HUES64 (cell line): ENCODE data around the gene RNF225.
A peak's percentile ranks its signal among the peaks of the same experiment; 100 is the strongest.

Experiments used
- H3K27ac ChIP-seq: 2 replicates; pipeline ENCODE4 v1.7.0; 2013; ENCODE audit warnings: low read depth, low read length, inconsistent platforms
- H3K27me3 ChIP-seq: 2 replicates; pipeline ENCODE4 v1.6.1; 2013; ENCODE audit warnings: mild to moderate bottlenecking, low read length; ENCODE audit not compliant: insufficient read depth
- H3K36me3 ChIP-seq: 2 replicates; pipeline ENCODE4 v1.6.1; 2013; ENCODE audit warnings: mild to moderate bottlenecking, low read length; ENCODE audit not compliant: insufficient read depth
- H3K4me1 ChIP-seq: 2 replicates; pipeline ENCODE4 v1.6.1; 2013; ENCODE audit warnings: mild to moderate bottlenecking, low read length, moderate library complexity; ENCODE audit not compliant: insufficient read depth
- H3K4me3 ChIP-seq: 2 replicates; pipeline ENCODE4 v1.5.1; 2013; ENCODE audit warnings: mild to moderate bottlenecking, low read length, moderate library complexity
- H3K9ac ChIP-seq: 2 replicates; pipeline ENCODE4 v1.6.1; 2013; ENCODE audit warnings: mild to moderate bottlenecking, low read depth, low read length
- H3K9me3 ChIP-seq: 2 replicates; pipeline ENCODE4 v1.6.1; 2013; ENCODE audit warnings: low read depth, low read length; ENCODE audit not compliant: insufficient read depth
- WGBS: fragments of 150-250, 120-280 bp; methylation state at CpG from one replicate; pipeline ENCODE4 v1.1.7; 2013; ENCODE audit warnings: missing lambda C conversion rate; 5-methylcytosine and 5-hydroxymethylcytosine counted together

The RNF225 gene

DNA sequence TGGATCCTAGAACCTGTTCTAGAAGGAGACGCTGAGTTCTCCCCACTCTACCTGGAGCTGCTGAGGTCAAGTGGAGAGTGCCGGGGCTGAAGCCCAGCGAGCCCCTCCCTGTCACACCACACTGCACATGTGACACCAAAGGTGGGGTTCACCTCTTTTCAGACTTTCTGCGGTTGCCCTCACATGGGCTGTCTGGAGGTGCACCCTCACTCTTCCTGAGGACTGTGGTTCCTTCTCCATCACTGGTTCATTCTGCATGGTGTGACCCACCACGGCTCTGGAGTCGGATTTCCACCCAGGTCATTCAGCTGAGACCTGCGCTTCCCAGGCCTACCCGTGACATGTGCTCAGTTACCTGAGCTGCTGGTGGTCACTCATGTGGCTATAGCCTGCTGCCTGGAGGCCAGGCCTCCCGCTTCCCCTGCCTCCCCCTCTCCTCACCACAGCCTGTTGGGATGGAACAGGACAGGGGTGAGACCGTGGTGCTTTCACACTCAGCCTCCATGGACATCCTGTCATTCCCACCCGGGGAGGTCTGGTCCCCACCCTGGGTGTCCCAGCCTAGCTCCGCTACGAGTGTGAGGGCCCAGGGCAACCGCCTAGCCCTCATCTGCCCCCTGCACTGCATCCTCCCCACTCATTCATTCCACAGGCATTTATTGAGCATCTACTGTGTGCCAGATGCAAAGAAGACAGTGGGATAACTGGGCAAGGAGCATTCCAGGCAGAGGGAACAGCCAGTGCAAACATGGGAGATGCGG lies 41.6 kb upstream of the RNF225 start:
- Histone ChIP-seq H3K4me1 (no peaks in the 10 kb centered on the region), H3K9ac (no peak overlapping the region), H3K27me3 (no peaks in the 10 kb centered on the region), H3K9me3 (no peaks in the 10 kb centered on the region), H3K27ac (no peak overlapping the region), H3K36me3 (no peaks in the 10 kb centered on the region), H3K4me3 (no peak overlapping the region)
- WGBS = 92% methylated on average over 15 of the region's 15 CpGs

DNA sequence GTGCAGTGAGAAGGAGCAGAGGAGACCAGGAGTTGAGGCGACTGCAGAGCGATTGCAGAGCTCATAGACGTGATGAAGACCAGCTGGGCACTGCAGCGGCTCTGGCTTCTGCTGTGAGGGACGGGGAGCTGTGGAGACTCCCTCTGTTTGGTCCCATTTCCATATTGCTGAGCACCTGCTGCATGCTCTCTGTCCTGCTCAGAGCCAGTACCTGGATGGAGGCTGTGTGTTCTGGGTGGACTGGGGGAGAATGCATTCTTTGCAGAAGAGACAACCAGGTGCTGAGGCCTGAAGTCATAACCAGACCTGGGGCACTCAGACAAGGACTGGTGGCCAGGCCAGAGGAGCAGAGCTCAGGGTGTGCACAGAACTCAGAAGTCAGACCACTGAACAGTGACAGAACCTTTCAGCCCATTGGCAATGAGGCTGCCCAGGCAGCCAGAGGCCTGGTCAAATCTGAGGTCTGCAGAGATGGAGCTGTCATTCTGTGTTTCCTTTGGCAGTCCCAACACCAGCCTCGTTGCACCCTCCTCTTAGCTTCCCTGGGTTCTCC lies 40.9 kb upstream of the RNF225 start:
- no peaks in the 10 kb centered on the region for H3K27me3 ChIP-seq
- H3K4me3 ChIP-seq = no peak overlapping the region
- no peaks in the 10 kb centered on the region for H3K4me1 ChIP-seq
- no peaks in the 10 kb centered on the region for H3K9me3 ChIP-seq
- H3K36me3 ChIP-seq = no peaks in the 10 kb centered on the region
- H3K9ac ChIP-seq = no peak overlapping the region
- no peak overlapping the region for H3K27ac ChIP-seq
- WGBS = 86% methylated on average over 6 of the region's 6 CpGs

DNA sequence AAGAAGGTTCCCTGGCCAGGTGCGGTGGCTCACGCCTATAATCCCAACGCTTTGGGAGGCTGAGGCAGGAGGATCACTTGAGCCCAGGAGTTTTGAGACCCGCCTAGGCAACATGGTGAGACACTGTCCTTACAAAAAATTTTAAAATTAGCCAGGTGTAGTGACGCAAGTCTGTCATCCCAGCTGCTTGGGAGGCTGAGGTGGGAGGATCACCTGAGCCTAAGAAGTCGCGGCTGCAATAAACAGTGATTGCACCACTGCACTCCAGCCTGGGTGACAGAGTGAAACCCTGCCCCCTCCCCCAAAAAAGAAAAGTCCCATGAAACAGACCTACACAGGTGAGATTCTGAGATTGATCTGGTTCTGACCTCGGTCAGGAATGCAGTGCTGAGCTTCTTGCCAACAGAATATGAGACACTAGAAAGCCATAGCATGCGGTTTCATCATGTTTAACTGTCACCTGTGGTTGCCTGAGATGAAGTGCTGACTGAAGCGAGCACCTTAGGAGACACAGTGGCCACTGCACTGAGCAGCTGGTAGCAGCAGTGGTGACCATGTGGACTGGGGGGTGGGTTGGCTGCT lies 40.1 kb upstream of the RNF225 start:
- Histone ChIP-seq H3K9ac (no peak overlapping the region), H3K4me1 (no peaks in the 10 kb centered on the region)
- WGBS = 97% methylated on average over 10 of the region's 10 CpGs

DNA sequence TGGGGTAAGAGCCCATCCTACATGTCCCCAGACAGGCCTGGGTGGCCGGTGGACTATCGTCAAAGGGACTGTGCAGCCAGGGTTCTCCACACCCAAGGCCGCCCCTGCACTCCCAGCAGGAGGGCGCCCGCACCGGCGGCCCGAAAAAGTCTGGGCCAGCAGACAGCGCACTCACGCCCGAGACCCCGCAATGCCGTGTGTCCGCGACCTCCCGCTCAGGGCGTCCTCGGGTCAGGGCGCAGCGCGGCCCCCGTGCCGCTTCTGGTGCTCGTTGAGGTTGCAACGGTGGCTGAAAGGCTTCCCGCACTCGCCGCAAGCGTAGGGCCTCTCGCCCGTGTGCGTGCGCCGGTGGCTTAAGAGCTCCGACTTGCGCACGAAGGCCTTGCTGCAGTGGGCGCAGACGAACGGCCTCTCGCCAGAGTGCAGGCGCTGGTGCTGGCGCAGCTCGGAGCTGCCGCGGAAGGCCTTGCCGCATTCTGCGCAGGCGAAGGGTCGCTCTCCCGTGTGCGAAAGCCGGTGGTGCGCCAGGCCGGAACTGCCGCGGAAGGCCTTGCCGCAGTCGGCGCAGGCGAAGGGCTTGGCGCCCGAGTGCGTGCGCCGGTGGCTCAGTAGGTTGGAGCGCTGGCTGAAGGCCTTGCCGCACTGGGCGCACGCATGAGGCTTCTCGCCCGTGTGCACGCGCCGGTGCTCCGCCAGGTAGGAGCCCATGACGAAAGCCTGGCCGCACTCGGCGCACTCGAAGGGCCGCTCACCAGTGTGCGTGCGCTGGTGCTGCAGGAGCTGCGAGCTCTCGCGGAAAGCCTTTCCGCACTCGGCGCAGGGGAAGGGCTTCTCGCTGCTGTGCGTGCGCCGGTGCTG lies 39.3 kb upstream of the RNF225 start:
- WGBS = 96% methylated on average over 94 of the region's 94 CpGs
- H3K27ac ChIP-seq = no peak overlapping the region
- H3K36me3 ChIP-seq = no peaks in the 10 kb centered on the region
- H3K27me3 ChIP-seq = no peaks in the 10 kb centered on the region
- H3K9me3 ChIP-seq = no peaks in the 10 kb centered on the region
- no peak overlapping the region for H3K4me3 ChIP-seq
- H3K9ac ChIP-seq = no peak overlapping the region
- H3K4me1 ChIP-seq = no peaks in the 10 kb centered on the region

More for the DNA sequence above, 40.1 kb upstream of the RNF225 start:
- Histone ChIP-seq H3K4me3 (no peak overlapping the region), H3K9me3 (no peaks in the 10 kb centered on the region), H3K36me3 (no peaks in the 10 kb centered on the region), H3K27me3 (no peaks in the 10 kb centered on the region), H3K27ac (no peak overlapping the region)

DNA sequence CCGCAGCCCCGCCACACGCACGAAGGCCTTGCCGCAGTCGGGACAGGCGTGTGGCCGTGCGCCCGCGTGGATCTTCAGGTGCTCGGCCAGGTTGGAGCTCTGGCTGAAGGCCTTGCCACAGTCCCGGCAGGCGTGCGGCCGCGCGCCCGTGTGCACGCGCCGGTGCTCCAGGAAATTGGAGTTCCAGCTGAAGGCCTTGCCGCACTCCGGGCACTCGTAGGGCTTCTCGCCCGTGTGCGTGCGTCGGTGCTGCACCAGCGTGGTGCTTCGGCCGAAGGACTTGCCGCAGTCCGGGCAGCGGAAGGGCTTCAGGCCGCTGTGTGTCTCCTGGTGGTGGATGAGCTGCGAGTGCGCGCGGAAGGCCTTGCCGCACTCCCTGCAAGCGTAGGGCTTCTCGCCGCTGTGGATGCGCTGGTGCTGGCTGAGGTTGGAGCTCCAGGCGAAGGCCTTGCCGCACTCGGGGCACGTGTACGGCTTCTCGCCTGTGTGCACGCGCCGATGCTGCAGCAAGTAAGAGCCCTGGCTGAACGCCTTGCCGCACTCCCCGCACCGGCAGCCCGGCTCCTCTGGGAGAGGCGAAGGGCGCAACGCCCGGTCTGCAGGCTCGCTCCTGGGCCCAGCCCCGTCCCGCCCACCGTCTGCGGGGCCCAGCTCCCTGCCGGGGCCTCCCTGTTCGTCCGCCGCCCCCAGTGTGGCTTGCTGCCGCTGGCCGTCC lies 38.5 kb upstream of the RNF225 start:
- no peak overlapping the region for H3K9ac ChIP-seq
- no peak overlapping the region for H3K27ac ChIP-seq
- H3K4me1 ChIP-seq = 0 out of 2 replicates have a peak, but pooled peaks cover 2% of the 10 kb centered on the region
- H3K27me3 ChIP-seq = no peaks in the 10 kb centered on the region
- H3K36me3 ChIP-seq = no peaks in the 10 kb centered on the region
- H3K9me3 ChIP-seq = no peaks in the 10 kb centered on the region
- no peak overlapping the region for H3K4me3 ChIP-seq
- WGBS = 93% methylated on average over 75 of the region's 75 CpGs

DNA sequence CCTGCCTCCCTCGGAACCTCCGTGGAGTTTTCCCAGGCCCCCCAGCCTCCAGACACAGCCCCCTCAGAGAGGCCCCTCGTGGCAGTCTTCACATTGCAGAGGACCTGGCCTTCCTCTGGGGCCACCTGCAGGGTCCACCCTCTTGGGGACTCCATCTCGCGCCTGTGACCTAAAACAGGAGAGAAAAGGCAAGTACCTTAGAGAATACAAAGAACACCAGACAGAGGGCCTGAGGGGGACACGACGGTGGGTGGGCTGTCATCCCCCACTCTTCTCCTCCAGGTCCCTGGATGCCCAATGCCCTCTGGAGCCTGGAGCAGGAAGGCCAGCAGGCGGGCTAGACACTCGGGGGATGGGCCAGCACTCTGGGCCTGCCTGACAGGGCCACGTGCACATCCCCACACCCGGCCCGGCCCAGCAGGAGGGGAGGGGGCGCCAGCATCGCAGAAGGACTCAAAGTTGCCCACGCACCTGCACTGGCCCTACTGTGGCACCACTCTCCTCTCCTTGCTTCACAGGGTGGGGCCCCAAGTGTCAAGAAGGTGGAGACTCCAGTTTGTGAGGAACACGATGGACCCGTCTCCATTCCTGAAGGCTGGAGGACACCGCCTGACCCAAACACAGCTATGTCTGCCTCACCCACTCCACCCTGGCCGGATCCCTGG lies 37.8 kb upstream of the RNF225 start:
- Histone ChIP-seq H3K4me3 (no peak overlapping the region), H3K9me3 (no peaks in the 10 kb centered on the region), H3K27ac (no peak overlapping the region), H3K4me1 (0 out of 2 replicates have a peak, but pooled peaks cover 2% of the 10 kb centered on the region), H3K9ac (no peak overlapping the region), H3K27me3 (no peaks in the 10 kb centered on the region), H3K36me3 (no peaks in the 10 kb centered on the region)
- 73% methylated on average over 19 of the region's 19 CpGs for WGBS

DNA sequence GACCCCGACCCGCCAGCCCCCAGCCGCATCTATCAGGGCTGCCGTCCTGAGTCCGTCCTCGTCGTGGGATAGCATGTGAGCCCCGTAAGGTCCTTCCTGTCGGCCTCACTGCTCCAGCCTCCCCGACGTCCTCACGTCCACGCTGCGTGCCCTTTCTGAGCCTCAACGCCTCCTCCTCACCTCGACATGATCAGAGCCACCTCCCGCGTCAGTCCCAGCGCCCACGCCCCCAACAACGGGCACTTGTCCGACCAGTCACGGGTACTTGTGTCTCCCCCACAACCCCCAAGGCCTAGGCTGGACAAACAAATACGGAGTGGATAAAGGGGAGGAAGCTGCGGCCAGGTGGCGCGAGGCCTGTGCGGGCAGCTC lies 33.6 kb upstream of the RNF225 start:
- 0 out of 2 replicates have a peak, but pooled peaks cover 2% of the 10 kb centered on the region for H3K4me1 ChIP-seq
- no peaks in the 10 kb centered on the region for H3K27me3 ChIP-seq
- no peaks in the 10 kb centered on the region for H3K9me3 ChIP-seq
- 2% methylated on average over 28 of the region's 28 CpGs for WGBS
- no peaks in the 10 kb centered on the region for H3K36me3 ChIP-seq
- peak overlapping the region; percentile 98 for H3K9ac ChIP-seq
- peak overlapping the region; percentile 91 for H3K27ac ChIP-seq
- H3K4me3 ChIP-seq = peak overlapping the region; percentile 94

DNA sequence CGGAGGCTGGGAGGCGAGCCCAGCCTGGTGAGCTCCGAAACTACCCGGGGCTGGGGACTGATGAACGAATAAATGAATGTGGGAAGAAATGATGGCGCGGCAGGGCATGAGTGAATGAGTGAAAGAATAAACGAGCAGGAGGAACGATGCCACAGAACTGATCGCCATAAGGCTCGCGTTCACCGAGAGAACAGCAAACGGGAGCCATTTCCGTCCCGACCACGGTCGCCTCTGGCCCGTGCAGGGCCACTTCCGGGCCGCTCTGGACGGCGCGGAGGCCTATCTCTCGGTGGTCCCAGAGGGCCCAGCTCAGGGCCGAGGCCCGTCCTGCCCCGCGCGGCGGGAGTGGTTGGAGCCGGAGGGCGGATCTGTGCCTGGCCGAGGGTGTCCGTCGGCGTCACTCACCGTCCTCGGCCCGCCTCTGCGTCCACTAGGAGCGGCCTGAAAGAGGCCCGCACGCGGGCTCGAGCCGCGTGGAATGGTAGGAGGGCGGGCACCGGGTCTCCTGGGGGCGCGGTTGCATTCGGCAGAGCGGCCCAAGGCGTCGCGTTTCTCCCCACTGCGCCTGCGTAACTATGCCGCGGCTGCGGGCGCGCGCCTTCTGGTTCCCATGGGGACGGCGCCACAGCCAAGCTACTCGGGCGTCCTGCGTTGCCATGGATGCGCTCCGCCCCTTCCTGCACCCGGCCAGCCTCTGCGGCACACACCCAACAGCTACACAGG lies 33.0 kb upstream of the RNF225 start, which contains the start of gene ZNF497:
Gene ZNF497 (minus strand): TSS at position 480 of the 723 bp plus-strand sequence. CDS start 5,116 bp downstream, outside the sequence.
- Histone ChIP-seq H3K9ac (peak within 1 kb of the TSS; percentile 98), H3K36me3 (no peaks in the 10 kb centered on the region)
- under 1% methylated on average over 74 of the region's 74 CpGs for WGBS

DNA sequence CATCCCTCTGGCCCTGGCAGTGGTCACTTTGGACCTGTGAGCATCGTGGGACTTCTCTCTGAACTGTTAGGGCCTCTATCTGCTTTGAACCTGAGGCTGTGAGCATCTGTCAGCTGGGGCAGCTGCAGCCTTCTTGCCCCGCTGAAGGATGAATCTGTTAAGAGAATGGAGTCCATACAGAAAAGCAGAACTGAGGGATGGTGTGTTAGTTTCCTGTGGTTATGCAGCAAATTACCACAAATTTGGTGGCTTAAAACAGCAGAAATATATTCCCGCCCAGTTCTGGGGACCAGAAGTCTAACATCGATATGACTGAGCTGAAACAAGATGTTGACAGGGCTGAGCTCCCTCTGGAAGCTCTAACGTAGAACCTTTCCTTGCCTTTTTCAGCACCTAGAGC lies 31.3 kb upstream of the RNF225 start:
- no peaks in the 10 kb centered on the region for H3K9me3 ChIP-seq
- no peak overlapping the region for H3K9ac ChIP-seq
- H3K27ac ChIP-seq = no peak overlapping the region
- H3K4me3 ChIP-seq = no peak overlapping the region
- WGBS = 90% methylated on average over 5 of the region's 5 CpGs
- no peaks in the 10 kb centered on the region for H3K27me3 ChIP-seq
- H3K36me3 ChIP-seq = no peaks in the 10 kb centered on the region
- H3K4me1 ChIP-seq = 0 out of 2 replicates have a peak, but pooled peaks cover 2% of the 10 kb centered on the region

More for the DNA sequence above, 33.0 kb upstream of the RNF225 start, which contains the start of gene ZNF497:
- peak within 1 kb of the TSS; percentile 91 for H3K27ac ChIP-seq
- no peaks in the 10 kb centered on the region for H3K27me3 ChIP-seq
- H3K9me3 ChIP-seq = no peaks in the 10 kb centered on the region
- H3K4me3 ChIP-seq = peak within 1 kb of the TSS; percentile 94
- H3K4me1 ChIP-seq = 0 out of 2 replicates have a peak, but pooled peaks cover 2% of the 10 kb centered on the region
